ENCODE measurements around the gene PLEKHG2.

GRCh38 chr19:39427707-39428106, 15.2 kb downstream of the PLEKHG2 start:
- no peak for TF ChIP-seq POLR2A (IDR thresholded peaks at IDR 0.05)
- TF ChIP-seq CTCF (IDR thresholded peaks at IDR 0.05): no peak

Measured in thyroid gland (tissue), 4 donors.